ENCODE results near the gene IFITM1.
A peak's percentile ranks its signal among the peaks of the same experiment; 100 is the strongest.
"Not testable (repeated sequence)": the region's sequence is repeated elsewhere in the genome, so short reads cannot be mapped to it uniquely, and the experiment has no call there.

Gene IFITM1

GRCh38 chr11:308740-309665 lies 4.8 kb upstream of the IFITM1 start:
- DNase-seq (ENCODE audit: low spot score), result not testable (repeated sequence)

GRCh38 chr11:309979-310572 lies 3.8 kb upstream of the IFITM1 start:
- DNase-seq (ENCODE audit: low spot score), result not testable (repeated sequence)

GRCh38 chr11:311013-311748 lies 2.7 kb upstream of the IFITM1 start:
- DNase-seq (ENCODE audit: low spot score), result not testable (repeated sequence)

- no peak for DNase-seq (ENCODE audit: low spot score)
These were observed 1.6 kb upstream of the IFITM1 start for GRCh38 chr11:312092-312816.

GRCh38 chr11:313304-313786 lies 495 bp upstream of the IFITM1 start:
- DNase-seq (ENCODE audit: low spot score), result no peak

GRCh38 chr11:314554-314875 lies 675 bp downstream of the IFITM1 start:
- not testable (repeated sequence) for DNase-seq (ENCODE audit: low spot score)

GRCh38 chr11:315051-315481 lies 1.2 kb downstream of the IFITM1 start:
- no peak for DNase-seq (ENCODE audit: low spot score)

GRCh38 chr11:315516-315994 lies 1.7 kb downstream of the IFITM1 start:
- no peak for DNase-seq (ENCODE audit: low spot score)

- DNase-seq (ENCODE audit: low spot score), result peak; percentile 70
These were observed 2.3 kb downstream of the IFITM1 start for GRCh38 chr11:316031-316701.

GRCh38 chr11:316891-317301 lies 3.1 kb downstream of the IFITM1 start:
- DNase-seq (ENCODE audit: low spot score), result no peak

- peak; percentile 31 for DNase-seq (ENCODE audit: low spot score)
These were observed 4.0 kb downstream of the IFITM1 start for GRCh38 chr11:317668-318404.

GRCh38 chr11:318405-319120 lies 4.7 kb downstream of the IFITM1 start:
- DNase-seq (ENCODE audit: low spot score), result not testable (repeated sequence)

GRCh38 chr11:319121-319887 lies 5.5 kb downstream of the IFITM1 start:
- DNase-seq (ENCODE audit: low spot score), result peak; percentile 64

GRCh38 chr11:319888-320273 lies 6.0 kb downstream of the IFITM1 start:
- DNase-seq (ENCODE audit: low spot score), result not testable (repeated sequence)

GRCh38 chr11:324156-324555 lies 10.3 kb downstream of the IFITM1 start:
- DNase-seq (ENCODE audit: low spot score), result no peak

GRCh38 chr11:324593-325517 lies 11.0 kb downstream of the IFITM1 start:
- DNase-seq (ENCODE audit: low spot score), result peak; percentile 62

GRCh38 chr11:325796-326591 lies 12.2 kb downstream of the IFITM1 start:
- peak; percentile 50 for DNase-seq (ENCODE audit: low spot score)

All from left forelimb (tissue), 1 donor.